GM18909 (cell line): ENCODE data around the gene OR52E2.
"Not testable (repeated sequence)": the region's sequence is repeated elsewhere in the genome, so short reads cannot be mapped to it uniquely, and the experiment has no call there.

Experiments used
- ATAC-seq: cut with Tn5 transposase; IDR thresholded peaks from one replicate; pipeline ENCODE4 v1.9.1; 2021; ENCODE audit warnings: mild to moderate bottlenecking; ENCODE audit not compliant: unreplicated experiment, poor library complexity

OR52E2 gene

GRCh38 chr11:5059391-5059790 is at the start of gene OR52E2:
TSS of gene OR52E2 (minus strand) at chr11:5059627. CDS start at chr11:5059627, 0 bp downstream.
- no peak for ATAC-seq

- ATAC-seq: no peak
Measured at GRCh38 chr11:5107285-5107684, 47.9 kb upstream of the OR52E2 start.

DNA sequence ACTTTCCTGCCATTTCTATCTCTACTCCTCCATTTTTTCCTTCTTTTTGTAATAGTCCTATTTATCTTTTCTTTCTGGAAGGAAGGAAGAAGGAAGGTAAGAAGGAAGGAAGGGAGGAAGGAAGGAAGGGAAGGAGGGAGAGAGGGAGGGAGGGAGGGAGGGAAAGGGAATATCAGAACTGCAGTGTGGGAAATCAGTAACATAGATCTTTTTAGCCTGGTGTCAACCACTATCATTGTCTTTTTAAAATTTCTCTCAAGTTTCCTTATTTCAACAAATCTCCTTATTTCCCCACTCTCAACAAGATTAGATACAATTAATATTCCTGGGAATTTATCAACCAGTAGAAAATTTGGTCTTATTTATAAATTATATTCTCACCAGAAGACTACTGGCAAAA is 43.6 kb upstream of the OR52E2 start:
- ATAC-seq: no peak

DNA sequence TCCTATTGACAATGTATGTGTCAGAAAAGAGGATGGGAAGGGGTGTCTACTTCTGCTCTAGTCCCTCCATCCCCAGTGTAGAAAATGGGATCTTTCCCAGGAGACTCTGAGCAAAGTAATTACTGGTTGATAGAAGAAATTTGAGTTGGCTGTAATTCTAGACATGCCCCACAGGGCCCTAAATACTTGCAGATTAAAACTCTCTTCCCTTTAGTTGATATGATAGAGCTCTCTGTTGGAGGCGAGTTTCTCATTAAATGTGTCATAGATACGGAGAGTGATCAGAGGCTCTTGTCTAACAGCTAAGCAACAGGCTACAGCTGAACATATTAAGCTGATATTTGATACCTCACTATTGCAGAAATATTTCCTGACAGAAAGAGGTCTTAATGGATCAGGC is 42.8 kb upstream of the OR52E2 start:
- ATAC-seq: no peak

DNA sequence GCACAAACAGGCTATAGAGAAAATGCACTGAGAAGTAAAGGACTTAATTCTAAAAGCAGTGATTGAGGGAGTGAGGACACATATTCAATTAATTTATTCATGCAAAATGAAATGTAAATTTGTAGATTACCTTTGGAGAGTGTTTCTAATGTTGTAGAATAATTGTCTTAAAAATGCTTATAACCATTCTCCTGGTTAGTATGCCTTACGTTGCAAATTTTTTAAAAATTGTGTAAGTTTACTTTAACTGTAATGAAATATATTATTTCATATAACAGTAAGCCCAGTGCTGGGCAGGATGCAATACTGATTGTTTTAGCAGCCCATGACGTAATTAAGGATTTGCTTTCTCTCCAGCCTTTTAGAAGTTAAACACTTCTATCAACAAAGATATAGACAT is 36.6 kb upstream of the OR52E2 start:
- ATAC-seq: no peak

GRCh38 chr11:5092821-5093585 is 33.6 kb upstream of the OR52E2 start:
- no peak for ATAC-seq

- ATAC-seq: no peak
Measured at GRCh38 chr11:5090668-5091067, 31.2 kb upstream of the OR52E2 start.

DNA sequence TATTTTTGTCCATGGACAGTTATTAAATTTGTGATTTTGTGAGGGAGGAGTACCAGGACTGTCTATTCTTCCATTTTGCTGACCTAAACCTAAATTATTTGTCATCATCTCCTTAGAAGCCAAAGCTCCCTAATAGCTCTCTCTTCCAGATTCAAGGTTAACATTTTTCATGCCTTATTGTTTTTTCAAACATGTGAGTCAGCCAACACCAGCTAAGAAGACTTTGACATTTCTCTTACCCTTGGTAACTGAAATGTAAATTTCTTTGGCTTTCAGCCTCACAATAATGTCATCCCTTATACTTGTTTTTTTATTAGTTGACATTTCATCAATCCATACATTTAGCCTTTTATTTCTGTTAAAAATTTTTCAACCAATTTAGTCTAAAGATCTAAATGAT is 29.1 kb upstream of the OR52E2 start:
- ATAC-seq: no peak

DNA sequence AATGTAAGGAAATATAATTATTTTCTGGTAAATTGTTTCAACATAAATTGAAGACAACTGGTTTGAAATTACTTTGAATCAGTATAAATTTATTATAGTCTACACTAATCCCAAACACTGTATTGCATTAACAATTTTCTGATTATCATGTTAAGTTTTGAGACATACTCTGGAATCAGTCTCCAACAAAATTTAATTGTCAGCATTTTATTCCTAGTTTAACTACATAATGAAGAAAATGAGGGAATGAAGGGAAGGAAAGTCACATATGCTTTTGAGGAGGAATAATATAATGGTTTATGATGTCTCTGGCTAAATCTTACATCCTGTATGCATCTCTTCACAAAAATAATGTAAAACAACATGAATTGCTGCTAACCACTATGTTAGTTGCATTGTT is 24.2 kb upstream of the OR52E2 start:
- ATAC-seq: no peak

DNA sequence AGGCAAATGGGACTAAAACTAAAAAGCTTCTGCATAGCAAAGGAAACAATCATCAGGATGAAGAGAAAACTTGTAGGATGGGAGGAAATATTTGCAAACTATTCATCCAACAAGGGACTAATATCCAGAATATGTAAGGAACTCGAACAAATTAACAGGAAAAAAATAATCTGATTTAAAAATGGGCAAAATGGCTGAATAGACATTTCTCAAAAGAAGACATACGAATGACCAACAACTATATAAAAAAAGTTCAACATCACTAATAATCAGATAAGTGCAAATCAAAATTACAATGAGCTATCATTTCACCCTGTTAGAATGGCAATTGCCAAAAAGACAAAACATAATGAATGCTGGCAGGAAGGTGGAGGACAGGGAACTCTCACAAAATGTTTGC is 22.0 kb upstream of the OR52E2 start:
- ATAC-seq: no peak

DNA sequence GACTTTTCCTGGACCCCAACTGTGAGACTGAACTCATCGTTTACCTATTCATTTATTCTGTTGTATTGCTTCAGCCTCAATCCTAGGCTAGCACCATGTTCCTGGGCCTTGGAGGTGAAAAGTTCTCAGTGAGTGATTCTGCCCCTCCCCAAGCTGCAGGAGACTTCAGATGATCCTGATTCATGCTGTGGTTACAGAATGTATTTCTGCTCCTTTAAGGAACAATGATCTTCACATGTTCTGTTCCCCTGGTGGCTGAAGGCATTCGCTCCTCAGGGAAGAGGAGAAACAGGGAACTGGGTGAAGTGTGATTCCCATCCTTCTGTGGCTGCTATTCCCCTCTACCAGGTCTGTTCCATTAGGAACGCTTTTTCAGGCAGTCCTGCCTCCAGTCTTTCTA is 12.4 kb upstream of the OR52E2 start:
- no peak for ATAC-seq

DNA sequence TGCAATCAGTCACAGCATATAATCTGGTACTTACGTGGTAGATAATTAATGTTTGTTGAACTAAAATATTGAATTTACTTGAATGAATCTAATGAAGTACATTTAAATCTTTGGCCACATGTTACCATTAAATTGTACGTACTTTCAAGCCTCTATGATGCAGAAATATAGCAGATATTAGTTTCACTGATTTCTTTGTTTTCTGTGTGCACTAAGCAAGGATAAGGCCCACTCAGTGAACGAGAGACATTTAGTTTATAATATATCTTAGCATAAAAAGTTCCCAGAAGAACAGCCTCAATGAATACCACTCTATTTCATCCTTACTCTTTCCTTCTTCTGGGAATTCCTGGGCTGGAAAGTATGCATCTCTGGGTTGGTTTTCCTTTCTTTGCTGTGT is 9.8 kb upstream of the OR52E2 start, which contains the start of gene OR52E1:
Gene OR52E1, plus strand, starts transcription at position 301 of the 400 bp plus-strand sequence.
- no peak for ATAC-seq

GRCh38 chr11:5065027-5065426 is 5.6 kb upstream of the OR52E2 start:
- ATAC-seq: no peak

DNA sequence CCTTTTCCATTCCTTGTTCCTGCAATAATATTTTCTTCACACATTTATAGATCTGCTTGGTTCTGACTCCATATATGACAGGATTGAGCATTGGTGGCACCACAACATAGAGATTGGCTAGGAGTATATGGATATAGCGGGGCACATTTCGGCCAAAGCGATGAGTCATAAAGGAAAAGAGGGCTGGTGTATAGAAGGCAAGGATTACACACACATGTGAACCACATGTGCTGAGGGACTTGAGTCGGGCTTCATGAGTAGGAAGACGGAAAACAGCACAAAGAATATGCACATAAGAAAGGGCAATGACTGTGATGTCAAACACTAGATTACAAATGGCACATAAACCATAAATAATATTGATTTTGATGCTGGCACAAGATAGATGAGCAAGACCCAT is 748 bp downstream of the OR52E2 start:
- not testable (repeated sequence) for ATAC-seq

GRCh38 chr11:5046754-5047330 is 12.6 kb downstream of the OR52E2 start:
- no peak for ATAC-seq

DNA sequence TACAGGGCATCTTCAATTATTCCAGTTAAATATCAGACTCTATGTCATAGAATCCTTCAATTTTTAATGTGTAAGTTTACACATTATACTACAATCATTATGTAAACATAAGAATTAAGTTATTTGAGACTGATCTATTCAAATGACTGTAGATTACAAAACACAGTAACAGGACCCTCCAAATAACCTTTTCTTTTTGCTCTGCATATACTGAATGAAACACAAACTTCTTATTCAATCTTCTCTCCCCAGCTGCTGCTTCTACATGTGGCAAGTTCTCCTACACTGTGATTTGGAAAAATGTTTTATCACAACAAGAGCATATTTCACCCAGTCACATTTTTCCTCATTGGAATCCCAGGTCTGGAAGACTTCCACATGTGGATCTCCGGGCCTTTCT is 13.2 kb downstream of the OR52E2 start, which contains the start of gene OR52J3:
Gene OR52J3, plus strand, starts transcription at position 301 of the 400 bp plus-strand sequence. Its CDS starts 0 bp downstream, at position 301.
- ATAC-seq: no peak

DNA sequence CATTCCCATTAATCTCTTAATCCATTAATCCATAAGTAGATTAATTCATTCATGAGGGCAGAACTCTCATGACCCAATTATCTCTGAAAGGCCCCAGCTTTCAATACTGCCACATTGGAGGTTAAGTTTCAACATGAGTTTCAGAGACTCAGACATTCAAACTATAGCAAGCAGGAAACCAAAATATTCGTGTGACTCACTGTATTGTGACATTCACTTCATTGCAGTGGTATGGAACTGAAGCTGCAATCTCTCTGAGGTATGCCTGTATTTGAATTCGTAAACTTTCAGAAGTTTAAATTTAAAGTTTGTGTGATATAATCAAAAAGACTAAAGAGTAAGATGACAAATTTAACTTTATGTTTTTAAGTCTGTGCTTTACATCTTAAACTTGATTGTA is 16.0 kb downstream of the OR52E2 start:
- no peak for ATAC-seq

- no peak for ATAC-seq
Measured at GRCh38 chr11:5042091-5042490, 17.3 kb downstream of the OR52E2 start.

- no peak for ATAC-seq
Measured at GRCh38 chr11:5040876-5041275, 18.6 kb downstream of the OR52E2 start.

GRCh38 chr11:5038341-5038740 is 21.1 kb downstream of the OR52E2 start:
- no peak for ATAC-seq

GRCh38 chr11:5037926-5038325 is 21.5 kb downstream of the OR52E2 start:
- no peak for ATAC-seq

DNA sequence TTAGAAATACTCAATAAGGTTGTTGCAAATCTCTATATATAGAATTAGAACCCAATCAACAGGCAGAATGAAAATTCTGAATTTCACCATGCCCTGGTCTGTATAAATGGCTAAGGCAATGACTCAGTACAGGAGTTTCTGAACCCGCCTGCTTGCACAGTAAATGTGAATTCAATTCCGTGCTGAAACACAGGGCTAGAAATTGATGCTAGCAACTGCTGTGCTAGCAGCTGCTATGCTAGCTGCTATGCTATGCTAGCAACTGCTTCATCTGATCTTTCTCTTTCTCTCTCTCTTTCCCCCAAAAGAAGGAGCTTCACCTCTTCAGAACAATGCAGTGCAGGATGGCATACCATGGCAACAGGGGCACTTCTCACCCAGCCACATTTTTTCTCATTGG is 22.8 kb downstream of the OR52E2 start:
- ATAC-seq: no peak
